Ramos (cell line): Measurements from ENCODE around the gene MARK2.

Experiments used
- in situ Hi-C: fragments of 300-500 bp; cut with MboI; formaldehyde crosslinking; loops from one replicate; pipeline ENCODE4 v1.14.3; 2022; ENCODE audit warnings: low sequenced_read_pairs; ENCODE audit not compliant: unreplicated experiment

MARK2 gene

GRCh38 chr11:63826471-63827190 lies 12.3 kb upstream of the MARK2 start:
- in situ Hi-C loops = no loop called here

- in situ Hi-C loops = loop anchor here (5.0 kb wide), 1 partner anchor 87 kb away; the partner anchor contains the start of gene RCOR2
Measured at GRCh38 chr11:63829823-63830489, 9.0 kb upstream of the MARK2 start.

GRCh38 chr11:63831326-63831725 lies 7.6 kb upstream of the MARK2 start:
- in situ Hi-C loops = loop anchor here (5.0 kb wide), 1 partner anchor 86 kb away; the partner anchor contains the start of gene RCOR2

GRCh38 chr11:63832336-63832735 lies 6.6 kb upstream of the MARK2 start:
- in situ Hi-C loops = loop anchor here (5.0 kb wide), 1 partner anchor 85 kb away; the partner anchor contains the start of gene RCOR2

GRCh38 chr11:63833048-63833447 lies 5.9 kb upstream of the MARK2 start:
- in situ Hi-C loops = loop anchor here (5.0 kb wide), 1 partner anchor 84 kb away; the partner anchor contains the start of gene RCOR2

GRCh38 chr11:63834535-63835157 lies 4.3 kb upstream of the MARK2 start:
- in situ Hi-C loops = loop anchor here (5.0 kb wide), 2 partner anchors 83 to 313 kb away; partner anchors contain the start of gene RCOR2

- in situ Hi-C loops = loop anchor here (5.0 kb wide), 1 partner anchor 312 kb away; no protein-coding TSS in a partner anchor
Measured at GRCh38 chr11:63835158-63835545, 3.8 kb upstream of the MARK2 start.

- in situ Hi-C loops = loop anchor here (5.0 kb wide), 1 partner anchor 310 kb away; no protein-coding TSS in a partner anchor
Measured at GRCh38 chr11:63837027-63837688, 1.8 kb upstream of the MARK2 start.

GRCh38 chr11:63837739-63838138 lies 1.2 kb upstream of the MARK2 start:
- in situ Hi-C loops = loop anchor here (5.0 kb wide), 1 partner anchor 310 kb away; no protein-coding TSS in a partner anchor

- in situ Hi-C loops = loop anchor here (5.0 kb wide), 1 partner anchor 309 kb away; no protein-coding TSS in a partner anchor
Measured at GRCh38 chr11:63838150-63838677, 696 bp upstream of the MARK2 start.

GRCh38 chr11:63839508-63840355 lies 822 bp downstream of the MARK2 start:
- in situ Hi-C loops = loop anchor here (5.0 kb wide), 1 partner anchor 308 kb away; no protein-coding TSS in a partner anchor

- in situ Hi-C loops = no loop called here
Measured at GRCh38 chr11:63840356-63841060, 1.6 kb downstream of the MARK2 start.

- in situ Hi-C loops = no loop called here
Measured at GRCh38 chr11:63841554-63841953, 2.6 kb downstream of the MARK2 start.

GRCh38 chr11:63843041-63843440 lies 4.1 kb downstream of the MARK2 start:
- in situ Hi-C loops = no loop called here

- in situ Hi-C loops = no loop called here
Measured at GRCh38 chr11:63844836-63845235, 5.9 kb downstream of the MARK2 start.

GRCh38 chr11:63845303-63845702 lies 6.4 kb downstream of the MARK2 start:
- in situ Hi-C loops = no loop called here

- in situ Hi-C loops = no loop called here
Measured at GRCh38 chr11:63845911-63846310, 7.0 kb downstream of the MARK2 start.

GRCh38 chr11:63846897-63847296 lies 8.0 kb downstream of the MARK2 start:
- in situ Hi-C loops = no loop called here
